GM13977 (cell line): ENCODE results near the gene DCC.

Source experiments
- DNase-seq: peaks from one replicate; pipeline ENCODE4 v3.0.0; 2012; ENCODE audit warnings: low spot score
- in situ Hi-C: fragments of 300-500 bp; cut with MboI; formaldehyde crosslinking; loops from one replicate; pipeline ENCODE4 v1.12.0; 2022; ENCODE audit warnings: low sequenced_read_pairs, low pct_unique_long_range_greater_than_20kb, mixed read lengths, inconsistent platforms; ENCODE audit not compliant: unreplicated experiment
- TF ChIP-seq, protein P1 (sequence below): IDR thresholded peaks from 2 replicates; pipeline ENCODE4 v1.5.1; 2012; ENCODE audit warnings: mild to moderate bottlenecking, control low read depth; ENCODE audit not compliant: insufficient read depth; ENCODE audit errors: extremely low read depth, missing control alignments

Gene DCC

DNA sequence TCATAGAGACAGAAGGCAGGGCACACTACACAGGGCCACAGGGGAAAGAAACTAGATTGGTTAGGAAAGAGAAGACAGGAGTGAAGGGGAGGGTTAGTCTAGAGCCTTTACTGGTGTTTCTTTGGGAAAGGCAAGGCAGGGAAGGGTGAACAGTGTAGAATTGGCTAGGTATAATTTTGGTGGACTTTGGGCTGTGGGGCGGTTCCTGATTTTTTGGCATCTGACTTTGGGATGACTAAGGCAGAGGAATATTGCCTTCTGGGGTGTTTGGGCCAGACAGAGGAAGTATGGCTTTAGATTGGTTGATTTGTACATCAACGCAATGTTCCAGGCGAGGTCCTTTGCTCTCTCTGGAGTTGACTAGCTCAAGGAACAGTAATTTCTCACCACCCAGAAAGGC lies 534.8 kb downstream of the DCC start:
- in situ Hi-C loops, result no loop called here
- TF ChIP-seq, protein P1, sequence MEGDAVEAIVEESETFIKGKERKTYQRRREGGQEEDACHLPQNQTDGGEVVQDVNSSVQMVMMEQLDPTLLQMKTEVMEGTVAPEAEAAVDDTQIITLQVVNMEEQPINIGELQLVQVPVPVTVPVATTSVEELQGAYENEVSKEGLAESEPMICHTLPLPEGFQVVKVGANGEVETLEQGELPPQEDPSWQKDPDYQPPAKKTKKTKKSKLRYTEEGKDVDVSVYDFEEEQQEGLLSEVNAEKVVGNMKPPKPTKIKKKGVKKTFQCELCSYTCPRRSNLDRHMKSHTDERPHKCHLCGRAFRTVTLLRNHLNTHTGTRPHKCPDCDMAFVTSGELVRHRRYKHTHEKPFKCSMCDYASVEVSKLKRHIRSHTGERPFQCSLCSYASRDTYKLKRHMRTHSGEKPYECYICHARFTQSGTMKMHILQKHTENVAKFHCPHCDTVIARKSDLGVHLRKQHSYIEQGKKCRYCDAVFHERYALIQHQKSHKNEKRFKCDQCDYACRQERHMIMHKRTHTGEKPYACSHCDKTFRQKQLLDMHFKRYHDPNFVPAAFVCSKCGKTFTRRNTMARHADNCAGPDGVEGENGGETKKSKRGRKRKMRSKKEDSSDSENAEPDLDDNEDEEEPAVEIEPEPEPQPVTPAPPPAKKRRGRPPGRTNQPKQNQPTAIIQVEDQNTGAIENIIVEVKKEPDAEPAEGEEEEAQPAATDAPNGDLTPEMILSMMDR, result no peak
- DNase-seq, result no peak

DNA sequence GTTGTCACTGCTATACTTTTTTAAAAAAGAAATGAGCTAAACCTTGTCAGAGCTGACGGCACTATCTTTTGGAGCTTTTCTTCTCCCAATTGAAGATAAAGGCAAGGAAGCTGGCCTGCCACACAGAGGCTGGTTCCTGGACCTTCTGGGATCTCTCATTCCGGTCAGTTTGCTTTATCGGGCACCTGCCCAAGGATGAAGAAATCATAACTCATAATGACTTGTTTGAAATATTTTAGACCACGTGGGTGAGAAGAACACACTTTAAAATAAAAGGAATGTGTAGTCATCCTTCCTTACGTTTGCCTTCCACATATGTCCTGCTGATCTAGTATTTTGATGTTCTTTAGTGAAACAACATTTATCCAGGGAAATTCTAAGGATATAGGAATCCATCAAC lies 535.7 kb downstream of the DCC start:
- DNase-seq, result no peak
- TF ChIP-seq, protein P1, result no peak
- in situ Hi-C loops, result no loop called here

GRCh38 chr18:52888014-52888413 lies 548.0 kb downstream of the DCC start:
- TF ChIP-seq, protein P1, result no peak
- in situ Hi-C loops, result no loop called here
- no peak for DNase-seq

DNA sequence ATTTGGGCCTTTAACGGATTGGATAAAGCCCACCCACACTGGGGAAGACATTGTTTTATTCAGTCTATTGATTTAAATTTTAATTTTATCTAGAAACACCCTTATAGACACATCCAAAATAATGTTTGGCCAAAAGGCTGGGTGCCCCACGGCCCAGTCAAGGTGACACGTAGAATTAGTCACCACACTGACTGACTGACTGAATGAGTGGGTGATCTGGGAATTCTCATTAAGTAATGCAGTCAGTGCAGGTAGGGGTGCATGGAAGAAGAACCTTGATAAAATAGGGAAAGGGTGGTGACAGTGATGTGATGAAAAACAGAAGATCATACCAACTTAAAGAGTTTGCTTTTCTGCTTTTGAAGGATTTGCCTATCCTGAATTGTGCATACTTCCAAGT lies 554.8 kb downstream of the DCC start:
- TF ChIP-seq, protein P1, result no peak
- in situ Hi-C loops, result no loop called here
- DNase-seq, result no peak

DNA sequence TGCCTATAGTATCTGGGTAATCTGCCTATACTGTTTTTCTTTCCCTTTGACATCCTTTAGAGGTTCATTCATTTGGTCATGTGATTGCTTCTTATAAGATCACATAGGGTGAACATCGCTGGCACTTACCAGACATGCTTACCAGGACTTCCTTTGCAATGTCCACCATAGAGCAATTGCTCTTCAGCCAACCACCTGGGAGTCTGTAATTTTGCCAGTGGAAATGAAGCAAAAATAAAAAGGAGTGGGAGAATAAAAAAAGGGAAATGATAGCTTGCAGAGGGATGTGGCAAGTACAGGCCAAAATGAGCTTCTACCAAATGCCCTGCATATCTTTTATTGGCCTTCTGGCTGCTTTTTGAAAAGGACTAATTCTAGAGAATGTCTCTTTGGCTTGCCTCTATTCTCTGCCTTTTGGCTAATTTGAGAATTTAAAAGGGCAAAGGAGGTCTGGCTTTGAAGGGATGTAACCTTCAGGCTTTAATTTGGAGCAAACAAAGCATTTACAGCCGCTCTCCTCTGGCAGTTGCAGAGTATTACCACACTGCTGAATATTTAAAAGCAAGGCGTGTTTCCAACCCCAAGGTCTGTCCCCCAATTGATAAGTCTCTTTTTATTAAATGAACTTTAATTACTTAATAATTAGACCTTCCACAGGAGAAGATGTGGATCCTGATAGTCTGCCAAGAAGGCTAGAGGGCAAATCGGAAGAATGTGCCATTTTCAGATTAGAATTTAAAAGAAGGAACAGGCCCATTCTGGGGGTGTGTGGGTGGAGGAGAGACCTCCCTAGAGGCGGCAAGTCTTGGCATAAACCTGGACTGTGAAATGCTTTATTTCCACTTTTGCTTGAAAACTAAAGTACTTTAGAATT lies 557.9 kb downstream of the DCC start:
- TF ChIP-seq, protein P1, result no peak
- in situ Hi-C loops, result no loop called here
- DNase-seq, result no peak

DNA sequence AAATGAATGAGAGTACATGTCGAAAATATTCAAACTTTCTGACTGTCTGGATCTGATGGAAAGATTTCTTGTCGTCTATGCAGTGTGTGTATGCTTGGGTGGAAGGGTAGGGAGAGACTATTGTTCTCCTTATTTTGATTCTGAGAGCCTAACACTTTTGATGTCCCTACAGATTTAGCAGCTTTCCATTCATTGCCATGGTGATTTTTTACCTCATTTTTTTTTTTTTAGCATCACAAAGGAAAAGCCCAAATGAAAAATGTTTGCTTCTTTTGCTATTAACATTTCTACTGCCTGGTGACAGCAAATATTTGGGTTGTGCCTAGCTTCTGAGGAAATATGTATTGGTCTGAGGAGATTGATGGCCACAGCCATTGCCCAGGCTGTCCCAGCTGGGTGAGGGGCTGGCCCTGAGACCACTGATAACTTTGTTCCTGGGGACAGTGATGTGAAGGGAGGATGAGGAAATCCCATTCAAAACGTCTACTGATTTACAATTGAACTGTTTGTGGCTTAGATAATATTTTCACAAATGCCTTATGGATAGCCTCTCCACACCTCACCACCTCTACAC lies 558.6 kb downstream of the DCC start:
- TF ChIP-seq, protein P1, result no peak
- no peak for DNase-seq
- in situ Hi-C loops, result no loop called here
